ENCODE results near the gene SPIB.
"Not testable (repeated sequence)": the region's sequence is repeated elsewhere in the genome, so short reads cannot be mapped to it uniquely, and the experiment has no call there.

The SPIB gene

GRCh38 chr19:50465000-50465399 lies 46.3 kb downstream of the SPIB start:
- in situ Hi-C loops (cut with HindIII; ENCODE audit: low sequenced_read_pairs), result no loop called here

GRCh38 chr19:50465986-50466705 lies 47.4 kb downstream of the SPIB start:
- in situ Hi-C loops (cut with HindIII; ENCODE audit: low sequenced_read_pairs), result no loop called here

- in situ Hi-C loops (cut with HindIII; ENCODE audit: low sequenced_read_pairs), result no loop called here
These were observed 47.9 kb downstream of the SPIB start for GRCh38 chr19:50466706-50467039.

- in situ Hi-C loops (cut with HindIII; ENCODE audit: low sequenced_read_pairs), result no loop called here
These were observed 48.8 kb downstream of the SPIB start for GRCh38 chr19:50467566-50467965.

- in situ Hi-C loops (cut with HindIII; ENCODE audit: low sequenced_read_pairs), result no loop called here
These were observed 50.1 kb downstream of the SPIB start for GRCh38 chr19:50468818-50469217.

- in situ Hi-C loops (cut with HindIII; ENCODE audit: low sequenced_read_pairs), result not testable (repeated sequence)
These were observed 54.6 kb downstream of the SPIB start for GRCh38 chr19:50473336-50473735.

- in situ Hi-C loops (cut with HindIII; ENCODE audit: low sequenced_read_pairs), result no loop called here
These were observed 56.4 kb downstream of the SPIB start for GRCh38 chr19:50475101-50475568.

GRCh38 chr19:50475736-50476223 lies 57.0 kb downstream of the SPIB start:
- in situ Hi-C loops (cut with HindIII; ENCODE audit: low sequenced_read_pairs), result no loop called here

GRCh38 chr19:50476224-50476906 lies 57.6 kb downstream of the SPIB start, which contains the start of the genes EMC10 and GARIN5A:
Gene EMC10, plus strand, starts transcription at chr19:50476507. Its CDS starts 38 bp downstream, at chr19:50476545.
Gene GARIN5A, minus strand, starts transcription at chr19:50476848. Its CDS starts 460 bp downstream, at chr19:50476388.
- in situ Hi-C loops (cut with HindIII; ENCODE audit: low sequenced_read_pairs), result no loop called here

GRCh38 chr19:50476907-50477238 lies 58.1 kb downstream of the SPIB start:
- in situ Hi-C loops (cut with HindIII; ENCODE audit: low sequenced_read_pairs), result no loop called here

- in situ Hi-C loops (cut with HindIII; ENCODE audit: low sequenced_read_pairs), result no loop called here
These were observed 59.2 kb downstream of the SPIB start for GRCh38 chr19:50477751-50478515.

- in situ Hi-C loops (cut with HindIII; ENCODE audit: low sequenced_read_pairs), result no loop called here
These were observed 60.4 kb downstream of the SPIB start for GRCh38 chr19:50478901-50479715.

GRCh38 chr19:50479761-50480251 lies 61.1 kb downstream of the SPIB start:
- in situ Hi-C loops (cut with HindIII; ENCODE audit: low sequenced_read_pairs), result no loop called here

GRCh38 chr19:50480281-50481111 lies 61.8 kb downstream of the SPIB start:
- in situ Hi-C loops (cut with HindIII; ENCODE audit: low sequenced_read_pairs), result no loop called here
